Activated T-cell treated with anti-CD3 and anti-CD28 coated beads for 24 hours (primary cell): Measurements from ENCODE around the gene VWA5B1.
"Not testable (repeated sequence)": the region's sequence is repeated elsewhere in the genome, so short reads cannot be mapped to it uniquely, and the experiment has no call there.

Source experiments
- DNase-seq: peaks from one replicate; pipeline ENCODE4 v3.0.0-alpha.2; 2020; ENCODE audit warnings: low read depth

The VWA5B1 gene

GRCh38 chr1:20281801-20282200 lies 8.9 kb upstream of the VWA5B1 start:
- DNase-seq = no peak

GRCh38 chr1:20282533-20282932 lies 8.1 kb upstream of the VWA5B1 start:
- DNase-seq = no peak

GRCh38 chr1:20284046-20284445 lies 6.6 kb upstream of the VWA5B1 start:
- DNase-seq = no peak

- no peak for DNase-seq
Observed at GRCh38 chr1:20284625-20285024, 6.0 kb upstream of the VWA5B1 start.

- no peak for DNase-seq
Observed at GRCh38 chr1:20285510-20285909, 5.2 kb upstream of the VWA5B1 start.

GRCh38 chr1:20287696-20288095 lies 3.0 kb upstream of the VWA5B1 start:
- not testable (repeated sequence) for DNase-seq

- no peak for DNase-seq
Observed at GRCh38 chr1:20291645-20292084, 990 bp downstream of the VWA5B1 start.

GRCh38 chr1:20298626-20299025 lies 8.0 kb downstream of the VWA5B1 start:
- no peak for DNase-seq

- DNase-seq = no peak
Observed at GRCh38 chr1:20301463-20302107, 10.9 kb downstream of the VWA5B1 start.

- no peak for DNase-seq
Observed at GRCh38 chr1:20302108-20302471, 11.4 kb downstream of the VWA5B1 start.

GRCh38 chr1:20307026-20307425 lies 16.4 kb downstream of the VWA5B1 start:
- DNase-seq = no peak

GRCh38 chr1:20308569-20308968 lies 17.9 kb downstream of the VWA5B1 start:
- no peak for DNase-seq

- no peak for DNase-seq
Observed at GRCh38 chr1:20311289-20311688, 20.6 kb downstream of the VWA5B1 start.

GRCh38 chr1:20312310-20312709 lies 21.6 kb downstream of the VWA5B1 start:
- no peak for DNase-seq

- DNase-seq = no peak
Observed at GRCh38 chr1:20312818-20313217, 22.1 kb downstream of the VWA5B1 start.

- no peak for DNase-seq
Observed at GRCh38 chr1:20317471-20317870, 26.8 kb downstream of the VWA5B1 start.

GRCh38 chr1:20318521-20318920 lies 27.8 kb downstream of the VWA5B1 start:
- no peak for DNase-seq

GRCh38 chr1:20318971-20319370 lies 28.3 kb downstream of the VWA5B1 start:
- no peak for DNase-seq

GRCh38 chr1:20319456-20320220 lies 29.0 kb downstream of the VWA5B1 start:
- no peak for DNase-seq

- DNase-seq = no peak
Observed at GRCh38 chr1:20320704-20321103, 30.0 kb downstream of the VWA5B1 start.

- DNase-seq = no peak
Observed at GRCh38 chr1:20321573-20321972, 30.9 kb downstream of the VWA5B1 start.

GRCh38 chr1:20322081-20322824 lies 31.6 kb downstream of the VWA5B1 start:
- DNase-seq = no peak
